ENCODE data around the gene WNT2B. TPM values are rescaled to one million over a fixed set of nuclear protein-coding genes. Genes with fewer than 3 reads are reported as not detected.

Gene WNT2B
- total RNA-seq, 1 experiment from 2014 or later, result 0.68 TPM

DNA sequence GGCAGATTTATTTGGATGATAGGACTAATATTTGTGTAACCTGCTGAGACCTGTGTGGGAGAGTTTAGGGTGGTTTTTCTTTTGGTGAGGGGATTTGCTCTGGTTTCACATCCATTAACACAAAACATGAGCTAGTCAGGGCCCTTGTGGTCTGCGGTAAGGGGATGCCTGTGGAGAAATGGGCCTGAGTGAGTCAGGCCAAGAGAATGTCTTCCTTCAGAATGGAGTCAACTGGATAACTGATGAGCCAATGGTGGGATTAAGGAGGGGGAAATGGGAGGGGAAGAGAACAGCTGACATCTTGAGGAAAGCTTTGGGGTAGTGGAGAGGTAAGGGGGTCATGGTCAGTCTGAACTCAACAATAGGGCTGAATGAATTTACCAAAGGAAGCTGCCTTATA is 13.9 kb downstream of the WNT2B start:
- Histone ChIP-seq H3K27me3 (ENCODE audit: insufficient read depth, low read length) (no peaks in the 10 kb centered on the region), H3K23ac (ENCODE audit: insufficient read length, low read depth, low read length) (no peak overlapping the region), H3K18ac (ENCODE audit: insufficient read length, low read depth, low read length) (no peak overlapping the region), H4K91ac (ENCODE audit: insufficient read length, low read depth, low read length) (no peak overlapping the region), H3K9ac (ENCODE audit: extremely low read depth, insufficient read length, low read length) (no peak overlapping the region), H2BK120ac (ENCODE audit: low read depth, low read length, poor library complexity, severe bottlenecking) (no peak overlapping the region), H3K23me2 (ENCODE audit: insufficient read length, low read depth, low read length, poor library complexity, severe bottlenecking) (no peaks in the 10 kb centered on the region), H2BK5ac (ENCODE audit: insufficient read length, low read length) (no peak overlapping the region), H3K27ac (ENCODE audit: insufficient read length, low read depth, low read length) (no peak overlapping the region), H3K4ac (ENCODE audit: low read depth, low read length) (no peak overlapping the region), H2BK20ac (ENCODE audit: low read depth, low read length, poor library complexity, severe bottlenecking) (no peak overlapping the region), H4K5ac (ENCODE audit: insufficient read length, low read depth, low read length) (no peak overlapping the region), H2AK5ac (ENCODE audit: insufficient read length, low read length) (no peak overlapping the region), H4K20me1 (ENCODE audit: control insufficient read depth, insufficient read depth, insufficient read length) (no peaks in the 10 kb centered on the region), H3K56ac (ENCODE audit: insufficient read length, low read depth, low read length) (no peak overlapping the region), H2BK15ac (ENCODE audit: low read depth, low read length) (no peak overlapping the region), H4K8ac (replicated peaks; ENCODE audit: insufficient read length, low read depth, low read length) (no peak overlapping the region), H3K79me1 (ENCODE audit: insufficient read depth, low read depth, low read length, poor library complexity, severe bottlenecking) (no peaks in the 10 kb centered on the region), H3K4me2 (ENCODE audit: insufficient read depth, insufficient read length, low read length) (no peak overlapping the region), H3K4me1 (ENCODE audit: insufficient read depth, low read length) (peaks cover 3% of the 10 kb centered on the region; the same call in 1 of the 2 replicates), H3K14ac (ENCODE audit: insufficient read depth, low read length) (no peak overlapping the region), H3K9me3 (ENCODE audit: control insufficient read depth, low read depth, low read length) (no peaks in the 10 kb centered on the region), H2BK12ac (ENCODE audit: insufficient read length, low read depth, low read length) (no peak overlapping the region), H2AFZ (ENCODE audit: low read length) (no peak overlapping the region), H3T11ph (ENCODE audit: low read length) (no peak overlapping the region), H3K79me2 (ENCODE audit: insufficient read depth, low read length) (no peaks in the 10 kb centered on the region)
- Mint-ChIP-seq H3K27me3 (ENCODE audit: low read depth) (peaks cover 4% of the 10 kb centered on the region), H3K9me3 (no peaks in the 10 kb centered on the region), H3K27ac (no peak overlapping the region; a peak in 1 of 7 replicates), H3K4me3 (no peak overlapping the region), H3K36me3 (ENCODE audit: insufficient read depth in 1 of 3, low read depth in 3 of 3) (peaks cover 0 to 7% (median 3%) of the 10 kb centered on the region in 3 experiments; a peak in 2 of 7 replicates), H3K4me1 (peaks cover 33 to 35% of the 10 kb centered on the region in 2 experiments)
- TF ChIP-seq, protein P1, sequence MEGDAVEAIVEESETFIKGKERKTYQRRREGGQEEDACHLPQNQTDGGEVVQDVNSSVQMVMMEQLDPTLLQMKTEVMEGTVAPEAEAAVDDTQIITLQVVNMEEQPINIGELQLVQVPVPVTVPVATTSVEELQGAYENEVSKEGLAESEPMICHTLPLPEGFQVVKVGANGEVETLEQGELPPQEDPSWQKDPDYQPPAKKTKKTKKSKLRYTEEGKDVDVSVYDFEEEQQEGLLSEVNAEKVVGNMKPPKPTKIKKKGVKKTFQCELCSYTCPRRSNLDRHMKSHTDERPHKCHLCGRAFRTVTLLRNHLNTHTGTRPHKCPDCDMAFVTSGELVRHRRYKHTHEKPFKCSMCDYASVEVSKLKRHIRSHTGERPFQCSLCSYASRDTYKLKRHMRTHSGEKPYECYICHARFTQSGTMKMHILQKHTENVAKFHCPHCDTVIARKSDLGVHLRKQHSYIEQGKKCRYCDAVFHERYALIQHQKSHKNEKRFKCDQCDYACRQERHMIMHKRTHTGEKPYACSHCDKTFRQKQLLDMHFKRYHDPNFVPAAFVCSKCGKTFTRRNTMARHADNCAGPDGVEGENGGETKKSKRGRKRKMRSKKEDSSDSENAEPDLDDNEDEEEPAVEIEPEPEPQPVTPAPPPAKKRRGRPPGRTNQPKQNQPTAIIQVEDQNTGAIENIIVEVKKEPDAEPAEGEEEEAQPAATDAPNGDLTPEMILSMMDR (conservative IDR thresholded peaks at IDR 0.05), result no peak
- WGBS (ENCODE audit: extremely low coverage, insufficient read length, low lambda C conversion rate), result no CpG with 5 or more reads among the region's 1 CpG
- DNase-seq, result no peak
